GM23248 (cell line): ENCODE results near the gene PSMB4.

Experiments
- EZH2 ChIP-seq: fragments of 200-600 bp; sonication (generic); IDR thresholded peaks from 2 replicates; pipeline ENCODE4 v1.6.1; 2018; ENCODE audit warnings: antibody characterized with exemption, mild to moderate bottlenecking; ENCODE audit not compliant: insufficient read depth, poor library complexity, severe bottlenecking
- EZH2phosphoT487 ChIP-seq: fragments of 200-600 bp; sonication (generic); IDR thresholded peaks from 2 replicates; pipeline ENCODE4 v1.6.1; 2018; ENCODE audit warnings: antibody characterized with exemption, moderate library complexity, mild to moderate bottlenecking, low read depth; ENCODE audit not compliant: insufficient read depth

- TF ChIP-seq EZH2 (no peak), EZH2phosphoT487 (no peak)
These were observed 7.9 kb downstream of the PSMB4 start for GRCh38 chr1:151407304-151407703.
